HuH-7.5 (cell line): ENCODE measurements around the gene ADCY4.

Source experiments
- DNase-seq: peaks from one replicate; pipeline ENCODE4 v3.0.0; 2011; ENCODE audit warnings: low spot score

The ADCY4 gene

GRCh38 chr14:24296341-24297157 lies 38.3 kb downstream of the ADCY4 start:
- DNase-seq, result peak; percentile 70

GRCh38 chr14:24293525-24293924 lies 41.3 kb downstream of the ADCY4 start:
- DNase-seq, result no peak

DNA sequence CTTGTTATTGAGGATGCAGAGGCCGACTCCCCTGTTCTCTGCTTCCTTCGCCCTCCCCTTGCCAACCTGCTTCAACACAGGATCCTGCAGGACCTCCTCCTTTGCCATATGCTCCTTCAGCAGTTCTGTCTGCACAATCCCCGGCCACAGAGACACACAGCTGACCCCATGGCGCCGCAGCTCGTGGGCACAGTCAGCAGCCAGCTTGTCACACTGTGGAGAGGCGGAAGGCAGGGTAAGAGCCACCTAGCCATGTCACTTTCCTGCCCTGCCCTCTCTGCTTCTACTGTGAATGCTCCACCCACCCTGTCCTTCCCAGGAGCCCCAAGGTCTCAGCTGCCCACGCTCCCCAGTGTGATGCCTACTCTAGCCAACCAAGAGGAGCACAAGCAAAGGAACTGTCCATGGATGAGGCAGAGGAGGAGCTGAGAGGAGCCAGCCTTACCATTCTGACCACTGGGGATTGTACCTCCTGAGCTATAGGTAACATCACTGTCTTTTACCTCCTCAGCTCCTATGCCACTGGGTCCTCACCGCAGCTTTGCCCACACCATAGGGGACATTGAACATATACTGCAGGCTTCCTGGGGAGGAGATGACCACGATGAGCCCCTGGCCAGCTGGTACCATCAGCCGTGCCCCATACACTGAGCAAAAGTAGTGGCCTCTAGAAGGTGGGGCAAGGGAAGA lies 42.6 kb downstream of the ADCY4 start:
- no peak for DNase-seq

DNA sequence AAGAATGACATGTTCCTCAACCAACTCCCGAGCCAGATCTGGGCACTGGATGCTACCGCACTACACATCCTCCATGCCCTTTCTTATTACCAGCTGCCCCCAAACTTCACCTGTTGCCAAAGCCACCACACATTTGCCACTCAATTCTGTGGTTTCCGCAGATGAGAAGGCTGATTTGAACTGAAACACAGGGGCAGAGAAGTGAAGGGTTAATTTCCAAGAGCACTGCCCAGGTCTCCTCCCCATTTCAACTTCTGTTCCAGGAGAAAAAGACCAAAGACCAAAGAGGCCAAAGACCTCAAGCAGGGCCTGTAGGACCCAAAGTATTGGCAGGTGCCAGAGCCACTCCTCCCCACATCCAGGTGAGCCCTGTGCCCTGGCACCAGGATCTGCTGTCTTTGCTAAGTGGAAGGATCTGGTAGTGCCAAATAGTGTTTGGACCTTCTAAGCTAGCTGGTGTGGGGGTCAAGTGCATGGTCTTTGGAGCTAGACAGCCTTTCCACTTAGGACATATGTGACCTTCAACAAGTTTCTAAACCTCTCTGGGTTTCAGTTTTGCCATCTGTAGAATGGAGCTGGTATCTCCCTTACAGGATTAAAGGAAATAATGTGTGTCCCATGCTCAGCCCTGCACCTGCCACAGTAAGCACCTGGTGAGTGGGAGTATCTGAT lies 43.3 kb downstream of the ADCY4 start:
- DNase-seq, result no peak

GRCh38 chr14:24290746-24291145 lies 44.1 kb downstream of the ADCY4 start:
- no peak for DNase-seq

- no peak for DNase-seq
These were observed 45.1 kb downstream of the ADCY4 start for GRCh38 chr14:24289649-24290280.

- no peak for DNase-seq
These were observed 47.9 kb downstream of the ADCY4 start for GRCh38 chr14:24286996-24287395.

GRCh38 chr14:24285351-24285750 lies 49.5 kb downstream of the ADCY4 start:
- DNase-seq, result no peak

DNA sequence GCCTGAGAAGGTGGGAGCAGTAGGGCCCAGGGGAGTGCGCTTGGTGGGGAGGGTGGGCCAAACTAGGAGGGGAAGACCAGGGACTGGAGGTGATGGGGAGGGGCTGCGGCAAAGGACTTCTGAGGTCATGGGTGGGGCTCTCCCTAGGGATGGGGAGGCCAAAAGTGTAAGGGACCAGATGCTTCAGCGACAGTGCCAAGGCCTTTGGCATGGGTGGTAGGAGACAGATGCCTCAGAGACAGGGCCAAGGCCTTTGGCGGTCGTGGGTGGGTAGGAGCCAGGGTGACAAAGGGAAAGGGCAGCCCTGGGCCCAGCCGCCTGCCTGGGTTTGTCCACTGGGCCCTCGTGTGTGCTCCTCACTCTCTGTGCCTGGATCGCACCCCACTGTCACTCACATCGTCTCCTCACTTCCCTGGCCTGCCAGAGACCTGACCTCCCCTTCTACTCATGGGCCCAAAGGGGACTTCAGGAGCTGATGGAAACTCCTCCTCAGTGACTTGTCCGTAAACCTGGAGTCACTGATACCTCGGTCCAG lies 50.3 kb downstream of the ADCY4 start:
- DNase-seq, result no peak

DNA sequence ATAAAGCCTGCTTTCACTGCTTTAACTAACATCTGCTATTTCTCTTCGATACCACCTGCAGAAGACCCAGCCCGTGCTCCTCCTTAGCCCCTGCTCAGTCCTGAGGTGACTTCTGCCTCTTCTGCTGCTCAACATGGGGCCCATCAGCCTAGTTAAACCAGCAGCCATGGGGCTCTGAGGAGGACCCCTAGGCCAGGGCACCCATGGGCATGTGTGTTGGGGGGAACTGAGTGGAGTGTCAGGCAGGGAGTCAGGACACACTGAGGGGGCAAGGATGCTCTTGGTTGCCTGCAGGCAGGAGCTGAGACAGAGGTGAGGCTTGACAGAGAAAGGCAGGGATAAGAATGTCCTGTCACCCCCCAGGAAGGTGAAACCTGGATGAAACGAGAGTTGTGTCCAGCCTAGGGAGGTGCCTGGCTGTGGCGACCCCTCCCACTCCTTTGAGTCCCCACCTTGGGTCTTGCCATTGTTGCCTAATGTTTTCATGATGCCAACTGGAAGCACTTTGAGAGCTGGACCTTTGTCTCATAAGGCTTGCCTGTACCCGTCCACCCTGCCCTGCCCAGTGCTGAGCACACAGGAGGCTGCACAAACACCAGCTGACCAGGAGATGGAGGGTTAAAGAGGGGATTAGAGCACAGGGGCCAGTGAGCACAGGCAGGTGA lies 50.9 kb downstream of the ADCY4 start:
- DNase-seq, result no peak

DNA sequence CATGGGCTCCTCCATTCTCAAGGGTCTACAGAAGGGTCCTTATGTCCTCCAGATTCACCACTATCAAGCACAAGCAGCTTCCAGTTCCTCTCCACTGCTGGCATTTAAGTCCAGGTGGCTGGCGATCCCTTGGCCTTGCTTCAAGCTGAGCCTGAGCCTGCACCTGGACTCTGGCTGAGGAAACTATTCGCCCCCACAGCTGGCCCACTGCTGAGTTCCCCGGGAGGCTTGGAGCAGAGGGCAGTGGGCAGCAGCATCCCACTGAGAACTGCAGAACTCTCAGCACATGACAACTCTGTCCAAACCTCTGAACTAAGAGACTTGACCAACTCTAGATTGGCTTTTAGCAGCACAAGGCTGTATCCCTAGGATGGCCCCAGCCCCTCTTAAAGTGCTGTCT lies 52.1 kb downstream of the ADCY4 start:
- DNase-seq, result no peak

DNA sequence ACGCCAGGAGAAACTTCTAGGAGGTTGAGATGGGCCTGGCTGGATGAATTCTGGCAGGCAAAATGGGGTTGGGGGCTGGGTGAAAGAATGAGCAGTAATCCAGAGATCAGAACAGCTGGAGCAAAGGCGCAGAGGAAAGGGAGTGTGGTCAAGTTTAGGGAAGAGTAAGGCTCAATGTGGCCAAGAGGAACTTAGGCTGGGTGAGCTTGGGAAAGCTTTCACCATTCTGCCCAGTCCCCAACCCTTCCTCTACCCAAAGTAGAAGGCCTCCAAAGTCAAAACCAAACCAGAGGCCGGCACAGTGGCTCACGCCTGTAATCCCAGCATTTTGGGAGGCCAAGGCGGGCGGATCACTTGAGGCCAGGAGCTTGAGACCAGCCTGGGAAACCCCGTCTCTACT lies 53.2 kb downstream of the ADCY4 start:
- no peak for DNase-seq

DNA sequence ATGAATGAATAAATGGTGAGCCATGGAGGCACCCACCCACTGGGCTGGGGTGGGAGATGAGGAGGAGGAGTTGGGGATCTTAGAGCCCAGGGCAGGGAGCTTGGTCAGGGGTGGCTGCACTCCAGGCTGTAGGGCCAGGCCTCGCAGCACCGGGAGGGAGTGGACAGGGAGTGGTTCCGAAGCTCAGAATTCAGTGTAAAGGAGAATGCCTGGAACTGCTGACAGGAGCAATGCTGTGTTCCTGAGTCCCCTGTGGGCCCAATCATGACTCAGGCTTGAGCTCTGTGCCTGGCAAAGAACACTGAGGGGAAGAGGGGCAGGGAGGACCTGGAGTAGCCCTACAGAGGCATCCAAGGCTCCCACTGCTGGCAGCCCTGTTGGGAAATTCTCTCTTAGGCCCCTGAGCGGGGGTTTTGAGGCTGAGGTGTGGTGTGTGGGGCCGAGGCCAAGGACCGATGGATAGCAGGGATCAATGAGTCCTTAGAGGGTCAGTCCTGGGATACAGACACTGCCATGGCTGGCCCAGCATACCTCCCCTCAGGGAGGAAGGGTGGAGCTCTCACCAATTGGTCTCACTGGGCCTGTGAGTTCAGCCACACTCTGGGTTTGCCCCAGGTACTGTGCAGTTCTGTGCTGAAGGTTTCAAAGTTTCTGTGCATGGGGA lies 53.9 kb downstream of the ADCY4 start:
- no peak for DNase-seq

GRCh38 chr14:24279301-24280186 lies 55.3 kb downstream of the ADCY4 start:
- no peak for DNase-seq

DNA sequence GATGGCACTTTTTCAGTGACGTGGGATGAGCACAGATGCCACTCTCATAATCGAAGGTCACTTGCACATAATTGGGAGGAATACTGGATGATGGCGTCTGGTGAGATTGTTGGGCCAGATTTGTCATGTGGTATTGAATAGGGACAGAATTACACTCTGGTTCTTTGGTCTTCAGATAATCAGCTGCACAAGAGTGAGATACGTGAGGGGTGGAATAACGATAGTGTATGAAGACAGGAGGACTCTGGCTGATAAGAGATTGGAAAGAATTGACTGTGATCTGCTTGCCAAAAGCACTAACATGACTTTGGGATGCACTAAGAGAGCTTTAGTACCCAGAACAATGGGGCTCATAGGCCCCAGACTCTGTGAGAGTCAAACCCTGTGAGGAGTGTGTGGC lies 56.4 kb downstream of the ADCY4 start:
- DNase-seq, result no peak

- DNase-seq, result no peak
These were observed 57.1 kb downstream of the ADCY4 start for GRCh38 chr14:24277606-24278321.

- DNase-seq, result no peak
These were observed 57.8 kb downstream of the ADCY4 start for GRCh38 chr14:24277071-24277470.

DNA sequence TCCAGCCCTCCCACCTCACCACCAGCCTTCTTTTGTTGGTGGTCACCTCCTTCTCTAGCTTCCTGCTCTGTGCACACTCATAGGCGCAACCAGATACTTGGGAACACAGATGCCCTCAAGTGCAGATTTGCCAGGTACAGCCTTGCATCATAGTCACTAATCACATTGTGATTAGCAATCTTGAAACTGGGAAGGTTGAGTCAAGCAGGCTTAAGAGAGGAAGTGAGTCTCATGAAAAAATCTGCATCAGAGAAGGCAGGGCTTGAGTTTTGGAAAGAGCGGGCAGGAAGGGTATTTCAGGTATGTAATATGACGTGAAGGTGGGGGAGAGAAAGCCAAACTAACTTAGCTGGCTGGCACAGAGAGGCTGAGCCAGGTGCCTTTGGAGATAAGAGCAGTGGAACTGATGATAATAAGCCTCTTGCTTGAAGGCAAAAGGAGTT lies 60.7 kb downstream of the ADCY4 start:
- no peak for DNase-seq

DNA sequence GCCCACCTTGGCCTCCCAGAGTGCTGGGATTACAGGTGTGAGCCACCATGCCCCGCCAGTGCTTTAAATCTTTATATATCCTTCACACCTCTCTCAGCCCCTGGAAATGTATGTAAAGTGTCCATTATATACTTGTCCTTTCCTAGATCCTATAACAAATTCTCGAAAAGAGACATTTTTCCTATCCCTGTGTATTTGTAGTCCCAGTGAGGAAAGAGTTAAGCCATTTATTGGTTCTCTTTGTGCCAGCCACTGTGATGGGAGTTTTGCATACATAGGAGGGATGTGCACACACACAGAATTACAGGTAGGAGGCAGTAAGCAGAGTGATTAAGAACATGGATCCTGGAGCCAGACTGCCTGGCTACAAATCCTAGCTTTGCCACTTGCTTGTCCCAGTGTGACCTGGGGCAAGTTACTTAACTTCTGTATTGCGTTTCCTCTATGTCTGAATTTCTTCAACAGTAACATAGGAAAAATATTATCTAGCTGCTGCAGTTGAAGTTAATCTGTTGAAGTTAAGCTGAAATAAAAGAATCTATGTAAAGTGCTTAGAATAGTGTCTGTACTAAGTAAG lies 61.4 kb downstream of the ADCY4 start:
- DNase-seq, result no peak
